Skin epidermis (tissue), 12 donors: ENCODE measurements around the gene CUTC.
"Not testable (repeated sequence)": the region's sequence is repeated elsewhere in the genome, so short reads cannot be mapped to it uniquely, and the experiment has no call there.

ENCODE experiments used
- H3K27ac ChIP-seq, 21 experiments: fragments of 200-600 bp; sonication (generic) in 11 of 21; one replicate each; pipeline ENCODE4 v1.5.0; 2020; ENCODE audit warnings: mild to moderate bottlenecking in 3 of 21, inconsistent platforms in 2 of 21, moderate library complexity in 2 of 21
- H3K4me3 ChIP-seq, 7 experiments: fragments of 200-600 bp; sonication (generic) in 2 of 7; one replicate each; pipeline ENCODE4 v1.5.0; 2020; ENCODE audit warnings: inconsistent platforms in 2 of 7, mild to moderate bottlenecking in 2 of 7, moderate library complexity in 1 of 7

Gene CUTC, protein sequence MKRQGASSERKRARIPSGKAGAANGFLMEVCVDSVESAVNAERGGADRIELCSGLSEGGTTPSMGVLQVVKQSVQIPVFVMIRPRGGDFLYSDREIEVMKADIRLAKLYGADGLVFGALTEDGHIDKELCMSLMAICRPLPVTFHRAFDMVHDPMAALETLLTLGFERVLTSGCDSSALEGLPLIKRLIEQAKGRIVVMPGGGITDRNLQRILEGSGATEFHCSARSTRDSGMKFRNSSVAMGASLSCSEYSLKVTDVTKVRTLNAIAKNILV

DNA sequence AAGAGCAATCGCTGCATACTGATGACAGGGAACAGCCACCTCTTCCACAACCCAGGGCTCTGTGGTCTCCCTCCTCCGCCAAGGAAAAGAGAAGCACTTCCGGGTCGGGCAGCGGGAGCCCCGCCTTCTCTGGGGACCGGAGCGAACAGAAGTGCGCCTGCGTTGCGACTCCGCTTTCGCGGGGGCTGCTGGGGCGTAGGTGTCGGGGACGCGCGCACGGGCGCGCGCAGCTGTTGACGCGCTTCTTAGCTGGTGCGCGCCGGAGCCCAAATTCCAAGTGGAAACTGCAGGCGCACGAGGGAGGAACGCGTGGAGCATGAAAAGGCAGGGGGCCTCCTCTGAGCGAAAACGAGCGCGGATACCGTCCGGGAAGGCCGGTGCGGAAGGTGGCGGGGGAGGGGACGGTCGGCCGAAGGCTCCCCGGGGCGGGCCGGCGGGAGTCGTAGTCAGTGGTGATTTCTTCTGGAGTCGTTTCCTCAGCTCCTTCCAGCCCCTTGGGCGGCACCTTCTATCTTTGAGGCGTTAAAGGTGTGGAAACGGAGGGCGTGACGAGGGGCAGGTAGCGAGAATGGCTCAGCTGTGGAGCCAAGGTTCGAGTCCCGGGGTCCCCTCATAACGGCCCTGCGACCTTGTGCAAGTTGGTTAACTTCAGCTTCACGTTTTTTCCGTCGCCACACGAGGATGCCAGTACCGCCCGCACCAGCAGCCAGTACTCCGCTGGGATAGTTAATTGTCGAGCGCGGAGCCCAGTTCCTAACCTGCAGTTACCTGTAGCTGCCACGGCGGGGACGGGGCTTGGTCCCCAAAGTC is at the start of gene CUTC, which contains the start of gene COX15:
Gene CUTC, plus strand, starts transcription at position 202 of the 810 bp plus-strand sequence. Its CDS starts 115 bp downstream, at position 317.
Gene COX15, minus strand, starts transcription at position 95 of the 810 bp plus-strand sequence. Its CDS starts 78 bp downstream, at position 17.
- peak within 1 kb of the TSS; percentile 68 to 96 (median 90) for H3K27ac ChIP-seq
- peak within 1 kb of the TSS; percentile 67 to 91 (median 77) for H3K4me3 ChIP-seq

DNA sequence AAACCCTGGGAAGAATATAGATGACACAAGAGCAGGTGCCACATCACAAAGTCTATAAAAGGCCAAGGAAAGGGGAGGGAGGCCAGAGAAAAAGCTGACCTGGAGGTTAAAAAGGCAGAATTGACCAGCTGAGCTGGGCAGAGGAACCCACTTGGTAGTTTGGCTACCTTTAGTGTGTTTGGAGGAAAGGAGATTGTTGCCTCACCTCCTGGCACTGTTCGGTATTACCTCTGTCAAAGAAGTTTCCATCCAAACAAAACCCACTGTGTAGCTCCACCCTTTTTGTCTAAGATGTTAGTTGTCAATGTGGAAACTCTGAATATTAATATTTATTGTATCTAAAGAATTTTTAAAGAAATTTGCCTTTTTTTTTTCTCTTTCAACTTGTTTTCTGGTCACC is 49.3 kb upstream of the CUTC start:
- H3K4me3 ChIP-seq, result no peak overlapping the region
- peak overlapping the region in 3 of 21 experiments; percentile 18 to 47 (median 28) for H3K27ac ChIP-seq

DNA sequence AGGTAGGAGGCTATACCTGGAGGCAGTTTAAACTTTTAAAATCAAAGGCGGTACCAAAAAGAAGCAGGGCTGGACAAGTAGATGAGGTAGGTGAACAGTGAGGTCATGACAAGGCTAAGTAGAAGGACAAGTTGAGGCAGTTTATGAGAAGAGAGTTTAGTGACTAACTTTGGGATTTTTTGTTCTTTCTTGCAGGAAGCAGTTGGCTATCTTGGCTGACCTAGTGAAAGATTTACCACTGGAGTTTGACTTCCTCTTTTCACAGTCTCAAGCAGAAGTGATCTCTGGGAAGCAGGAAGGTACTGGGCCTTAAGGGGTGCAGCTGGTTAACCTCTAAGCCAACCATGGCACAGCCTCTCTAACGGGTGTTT is 46.5 kb upstream of the CUTC start:
- H3K27ac ChIP-seq, result peak overlapping the region in 8 of 21 experiments; percentile 9 to 69 (median 46)

DNA sequence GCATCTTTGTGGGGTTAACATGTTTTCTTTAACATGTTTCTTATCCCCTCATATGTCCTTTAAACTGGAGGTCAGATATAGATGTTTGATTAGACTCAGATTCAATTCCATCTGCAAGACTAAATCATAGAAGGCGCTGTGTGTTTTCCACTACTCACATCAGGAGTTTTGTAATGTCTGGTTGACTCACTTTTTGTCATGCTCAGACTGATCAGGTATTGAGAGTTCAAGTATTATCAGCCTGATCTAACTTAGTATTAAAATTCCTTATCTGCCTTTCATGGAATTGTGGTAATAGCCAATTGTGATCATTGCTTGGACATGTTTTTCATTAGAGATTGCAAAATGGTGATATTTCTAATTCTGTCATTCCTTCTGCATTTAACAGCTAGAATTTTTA is 42.6 kb upstream of the CUTC start:
- no peak overlapping the region for H3K4me3 ChIP-seq
- no peak overlapping the region for H3K27ac ChIP-seq

More for the DNA sequence above, 46.5 kb upstream of the CUTC start:
- H3K4me3 ChIP-seq, result no peak overlapping the region

DNA sequence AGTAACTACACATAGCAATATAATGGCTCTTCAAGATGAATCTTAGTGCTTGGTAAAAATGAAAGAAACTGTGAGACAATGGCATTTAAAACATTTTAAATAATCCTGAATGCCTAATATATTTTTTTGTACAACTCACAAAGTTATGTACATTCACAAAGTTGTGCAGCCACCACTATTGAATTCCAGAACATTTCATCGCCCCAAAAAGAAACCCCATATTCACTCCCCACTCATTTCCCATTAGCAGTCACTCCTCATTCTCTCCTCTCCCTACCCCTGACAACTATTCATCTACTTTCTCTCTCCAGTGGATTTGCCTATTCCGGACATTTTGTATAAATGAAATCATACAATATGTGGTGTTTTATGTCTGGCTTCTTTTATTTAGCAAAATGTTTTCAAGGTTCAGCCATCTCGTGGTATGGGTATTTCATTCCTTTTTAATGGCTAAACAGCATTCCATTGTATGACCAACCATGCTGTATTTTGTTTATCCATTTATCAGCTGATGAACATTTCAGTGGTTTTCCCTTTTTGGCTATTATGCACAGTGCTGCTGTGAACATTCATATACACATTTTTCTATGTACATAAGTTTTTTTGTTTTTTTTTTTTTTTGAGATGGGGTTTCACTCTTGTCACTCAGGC is 38.0 kb upstream of the CUTC start:
- Histone ChIP-seq H3K27ac (peak overlapping the region in 1 of 21 experiments; percentile 38), H3K4me3 (no peak overlapping the region)

DNA sequence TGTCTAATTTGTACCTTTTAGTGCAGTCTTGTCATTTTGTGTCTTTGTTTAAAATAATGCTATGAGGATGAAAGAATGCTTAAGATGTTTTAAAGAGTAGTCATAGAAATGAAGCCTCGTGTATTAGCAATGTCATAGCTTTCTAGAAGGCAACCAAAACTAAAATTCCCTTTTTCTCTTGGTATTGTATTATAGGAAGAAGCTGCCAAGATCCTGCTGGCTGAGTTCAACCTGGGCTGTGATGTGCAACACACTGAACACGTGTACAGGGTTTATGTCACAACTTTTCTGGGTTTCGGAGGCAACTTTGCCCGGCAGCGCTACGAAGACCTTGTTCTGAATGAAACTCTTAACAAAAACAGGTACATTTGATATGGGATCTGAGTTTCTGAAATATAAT is 36.3 kb upstream of the CUTC start:
- no peak overlapping the region for H3K27ac ChIP-seq
- H3K4me3 ChIP-seq, result no peak overlapping the region

DNA sequence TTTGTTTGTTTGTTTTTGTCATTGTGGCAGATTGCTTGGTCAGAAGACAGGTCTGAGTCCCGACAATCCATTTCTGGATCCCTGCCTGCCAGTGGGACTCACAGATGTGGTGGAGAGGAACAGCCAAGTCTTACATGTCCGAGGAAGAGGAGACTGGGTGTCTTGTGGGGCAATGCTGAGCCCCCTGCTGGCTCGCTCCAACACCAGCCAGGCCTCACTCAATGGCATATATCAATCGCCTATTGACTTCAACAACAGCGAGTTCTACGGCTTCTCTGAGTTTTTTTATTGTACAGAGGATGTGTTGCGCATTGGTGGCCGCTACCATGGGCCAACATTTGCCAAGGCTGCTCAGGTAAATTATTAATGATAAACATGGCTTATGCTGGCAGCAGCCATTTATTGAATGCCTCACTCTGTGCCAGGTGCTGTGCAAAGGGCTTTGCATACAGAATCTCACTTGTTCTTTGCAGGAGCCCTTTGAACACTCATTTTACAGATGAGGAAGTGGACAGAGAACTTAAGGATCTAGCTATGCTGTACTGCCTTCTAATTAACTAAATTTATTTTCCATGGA is 33.4 kb upstream of the CUTC start:
- Histone ChIP-seq H3K4me3 (no peak overlapping the region), H3K27ac (no peak overlapping the region)

DNA sequence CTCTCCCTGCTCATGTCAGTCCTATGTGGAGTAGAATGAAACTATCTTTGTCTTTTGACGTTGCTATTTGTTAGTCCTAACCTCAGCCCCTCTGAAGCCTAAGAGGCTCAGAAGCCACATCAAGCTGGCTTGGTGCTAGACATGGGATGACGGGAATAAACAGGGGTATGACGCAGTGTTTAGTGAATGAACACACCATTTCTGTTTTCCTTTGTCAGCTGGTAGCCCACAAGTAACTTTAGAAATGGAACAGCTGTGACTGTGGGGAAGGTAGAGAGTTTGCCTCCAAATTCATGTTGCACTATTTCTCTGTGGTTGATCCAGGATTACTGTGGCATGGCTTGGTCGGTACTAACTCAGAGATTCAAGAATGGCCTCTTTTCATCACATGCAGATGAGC is 31.4 kb upstream of the CUTC start:
- H3K4me3 ChIP-seq, result no peak overlapping the region
- H3K27ac ChIP-seq, result no peak overlapping the region

DNA sequence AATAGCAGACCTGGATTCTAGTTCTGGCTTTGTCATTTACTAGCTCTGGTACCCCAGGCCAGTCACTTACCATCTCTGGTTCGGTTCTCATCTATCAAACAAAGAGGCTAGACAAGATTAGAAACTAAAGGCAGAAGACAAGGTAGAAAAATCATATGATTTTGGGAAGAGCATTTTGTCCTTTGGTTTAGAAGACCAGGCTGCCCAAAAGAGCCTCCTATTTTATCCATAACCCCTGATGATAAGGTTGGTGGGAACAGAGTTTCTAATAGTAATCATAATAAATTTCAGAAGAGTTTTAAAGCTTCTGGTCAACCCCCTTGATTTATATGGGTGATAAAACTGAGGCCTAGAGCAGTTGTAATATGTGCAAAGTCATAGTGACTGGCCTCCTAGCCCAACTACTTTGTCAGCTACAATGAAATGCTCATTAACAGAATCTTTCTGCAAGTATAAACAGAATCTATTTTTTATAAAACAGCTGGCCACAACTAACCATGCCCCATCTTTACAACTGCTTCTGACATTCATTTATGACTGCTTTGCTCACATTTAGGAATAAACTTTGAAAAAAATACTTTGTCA is 23.5 kb upstream of the CUTC start:
- Histone ChIP-seq H3K27ac (peak overlapping the region in 5 of 21 experiments; percentile 8 to 35 (median 35)), H3K4me3 (no peak overlapping the region)

DNA sequence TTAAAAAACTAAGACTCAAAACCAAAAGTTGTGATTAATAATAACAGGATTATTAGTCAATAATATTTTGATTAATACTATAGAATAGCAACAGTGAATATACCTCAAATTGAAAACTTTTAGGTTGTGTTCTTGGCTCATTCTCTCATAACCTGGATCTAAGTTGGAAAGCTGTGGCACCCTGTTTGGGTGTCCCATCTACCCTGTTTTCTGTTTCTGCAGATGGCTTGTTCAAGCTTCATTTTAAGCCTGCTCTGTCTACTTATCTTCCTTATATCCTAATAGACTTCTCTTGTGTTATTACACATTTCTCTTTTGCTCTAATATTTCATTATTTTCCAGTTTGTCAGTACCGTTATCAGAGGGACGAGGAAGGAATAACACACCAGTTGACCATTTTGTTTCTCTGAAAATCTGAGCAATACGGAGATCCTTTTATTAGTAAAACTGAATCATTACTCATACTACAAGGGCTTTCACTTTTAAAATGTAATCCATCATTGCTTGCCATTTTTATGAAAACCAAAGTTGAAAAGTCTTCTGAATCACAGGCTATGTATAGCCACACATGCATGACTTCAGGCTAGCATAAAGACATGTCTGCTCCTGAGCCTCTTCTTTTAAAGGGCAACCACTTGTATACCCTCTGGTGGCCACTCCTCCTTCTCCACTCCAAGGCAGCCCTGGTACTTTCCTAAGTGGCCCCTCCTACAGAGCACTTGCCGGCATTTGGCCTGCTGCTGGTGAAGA is 22.4 kb upstream of the CUTC start:
- Histone ChIP-seq H3K4me3 (no peak overlapping the region), H3K27ac (peak overlapping the region in 3 of 21 experiments; percentile 8 to 58 (median 58))

DNA sequence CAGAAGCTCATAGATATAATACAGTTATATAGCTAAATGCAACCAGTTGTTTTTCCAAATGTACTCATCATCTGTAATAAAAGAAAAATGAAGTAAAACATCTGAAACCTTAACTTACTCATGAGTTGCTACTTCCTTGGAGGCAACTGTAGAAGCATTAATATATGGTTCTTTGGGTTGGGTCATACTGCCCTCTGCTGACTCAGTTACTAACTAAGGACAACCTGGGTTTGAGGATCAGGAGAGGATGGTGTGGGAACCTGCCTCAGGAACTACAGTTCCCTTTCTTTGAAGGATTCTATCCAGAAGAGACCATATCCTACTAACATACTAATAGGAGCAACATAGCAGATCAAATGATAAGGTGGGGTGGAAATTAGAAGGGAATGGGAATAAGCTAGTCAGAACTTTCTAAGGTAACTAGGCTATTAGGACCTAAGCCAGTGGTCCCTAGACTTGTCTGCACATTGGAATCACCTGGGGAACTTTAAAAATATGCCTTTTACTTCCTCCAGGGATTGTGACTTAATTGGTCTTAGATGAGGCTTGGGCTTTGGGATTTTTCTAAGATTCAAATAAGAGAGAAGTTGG is 20.8 kb upstream of the CUTC start:
- no peak overlapping the region for H3K4me3 ChIP-seq
- no peak overlapping the region for H3K27ac ChIP-seq

DNA sequence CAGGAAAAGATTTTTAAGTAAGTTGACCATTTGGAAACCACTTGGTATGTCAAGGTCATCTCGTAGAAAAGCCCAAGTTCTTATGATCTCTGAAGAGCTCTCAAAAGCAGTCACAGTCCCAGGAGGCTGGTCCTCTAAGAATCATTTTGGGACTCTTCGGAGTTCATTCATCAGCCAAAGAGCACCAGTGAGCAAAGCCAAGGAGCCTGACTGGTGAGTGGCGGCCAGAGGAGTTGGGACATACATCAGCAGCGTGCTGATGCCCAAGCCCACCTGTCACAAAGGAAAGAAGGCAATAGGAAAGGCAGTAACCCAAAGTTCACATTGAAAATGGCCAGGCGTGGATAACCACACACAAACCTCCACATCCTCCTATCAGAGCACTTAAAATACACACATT is 17.6 kb upstream of the CUTC start:
- Histone ChIP-seq H3K27ac (no peak overlapping the region), H3K4me3 (no peak overlapping the region)

DNA sequence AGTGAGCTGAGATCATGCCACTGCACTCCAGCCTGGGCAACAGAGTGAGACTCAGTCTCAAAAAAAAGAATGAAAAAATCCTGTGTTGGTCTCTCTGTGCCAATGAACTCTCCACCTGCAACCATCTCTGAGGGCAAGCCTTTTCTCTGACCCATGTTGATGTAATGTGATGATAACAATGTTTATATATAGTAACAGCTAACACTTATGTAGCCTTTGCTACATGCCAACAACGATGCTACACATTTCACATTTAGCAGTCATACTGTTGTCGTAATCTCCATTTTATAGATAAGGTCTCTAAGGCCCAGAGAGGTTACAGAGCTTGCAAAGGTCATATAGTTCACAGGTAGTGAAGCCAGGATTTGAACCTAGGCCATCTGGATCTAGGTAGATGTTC is 11.6 kb upstream of the CUTC start:
- Histone ChIP-seq H3K27ac (no peak overlapping the region), H3K4me3 (no peak overlapping the region)

DNA sequence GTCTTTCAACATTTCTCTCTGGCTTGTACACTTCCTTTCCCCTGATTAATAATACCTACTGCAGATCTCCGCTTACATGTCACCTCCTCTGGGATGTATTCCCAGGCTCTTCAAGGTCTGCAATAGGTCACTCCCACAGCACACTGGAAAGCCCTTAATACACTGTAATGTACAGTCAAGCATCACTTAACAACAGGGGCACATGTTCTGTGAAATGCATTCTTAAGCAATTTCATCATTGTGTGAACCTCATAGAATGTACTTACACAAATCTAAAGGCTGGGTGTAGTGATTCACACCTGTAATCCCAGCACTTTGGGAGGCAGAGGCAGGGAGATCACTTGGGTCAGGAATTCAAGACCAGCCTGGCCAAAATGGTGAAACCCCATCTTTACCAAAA is 2.0 kb upstream of the CUTC start:
- no peak overlapping the region for H3K4me3 ChIP-seq
- no peak overlapping the region for H3K27ac ChIP-seq

DNA sequence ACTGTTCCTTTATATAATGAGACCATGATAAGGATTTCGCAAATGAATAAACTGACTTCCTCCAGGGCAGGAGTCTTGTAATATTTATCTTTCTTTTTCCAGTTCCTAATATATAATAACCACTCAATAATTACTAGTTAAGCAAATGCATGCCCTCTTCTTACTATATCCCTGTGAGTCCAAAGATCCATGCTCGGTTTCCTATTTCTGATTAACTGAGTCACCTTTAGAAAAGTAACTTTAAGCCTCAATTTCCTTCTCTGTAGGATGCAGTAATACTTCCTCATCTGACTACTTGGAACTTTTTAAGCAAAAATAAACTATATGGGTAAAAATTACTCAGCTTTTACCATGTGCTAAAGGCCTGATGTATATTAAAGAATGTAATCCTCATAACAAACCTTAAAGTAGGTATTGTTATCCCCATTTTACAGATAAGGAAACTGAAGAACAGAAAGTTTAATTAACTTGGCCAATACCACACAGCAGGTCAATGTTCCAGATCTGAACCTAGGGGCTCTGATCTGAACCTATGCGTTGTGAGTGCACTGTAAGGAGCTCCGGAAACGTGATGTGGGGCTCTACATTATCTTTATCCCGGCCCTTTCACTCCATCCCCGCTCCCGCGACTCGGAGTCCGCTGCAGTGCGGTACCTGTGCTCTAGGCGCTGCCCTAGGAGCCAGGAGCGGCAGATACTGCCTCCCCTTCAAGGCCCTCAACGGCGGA is 565 bp upstream of the CUTC start:
- H3K4me3 ChIP-seq, result peak overlapping the region; percentile 67 to 91 (median 77)
- H3K27ac ChIP-seq, result peak overlapping the region; percentile 56 to 96 (median 90)

DNA sequence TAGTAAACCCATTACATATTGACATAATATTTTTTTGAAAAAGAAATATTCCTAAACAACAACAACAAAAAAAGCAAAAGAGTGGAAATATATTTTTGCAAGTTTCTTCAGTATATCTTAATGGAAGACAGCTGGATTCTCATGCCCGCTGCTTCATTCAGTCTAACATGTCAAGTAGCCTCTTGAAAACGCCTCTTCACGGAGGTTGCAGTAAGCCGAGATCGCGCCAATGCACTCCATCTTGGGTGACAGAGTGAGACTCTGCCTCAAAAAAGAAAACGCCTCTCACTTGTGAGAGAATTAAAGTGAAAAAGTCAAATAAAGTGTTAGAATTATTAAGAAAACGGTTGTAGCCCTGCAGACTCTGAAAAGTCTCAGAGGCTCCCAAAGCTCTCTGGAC is 1.3 kb downstream of the CUTC start:
- H3K4me3 ChIP-seq, result peak overlapping the region in 4 of 7 experiments; percentile 68 to 91 (median 78)

DNA sequence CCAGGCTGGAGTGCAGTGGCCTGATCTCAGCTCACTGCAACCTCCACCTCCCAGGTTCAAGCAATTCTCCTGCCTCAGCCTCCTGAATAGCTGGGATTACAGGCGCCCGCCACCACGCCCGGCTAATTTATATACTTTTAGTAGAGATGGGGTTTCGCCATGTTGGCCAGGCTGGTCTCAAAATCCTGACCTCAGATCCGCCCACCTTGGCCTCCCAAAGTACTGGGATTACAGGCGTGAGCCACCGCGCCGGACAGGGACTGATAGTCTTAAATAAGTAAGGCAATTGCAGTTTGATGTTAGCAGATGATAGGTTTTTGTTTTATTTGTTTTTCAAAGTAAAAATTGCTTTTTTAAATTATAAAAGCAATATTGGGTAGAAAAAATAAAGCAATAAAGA is 2.1 kb downstream of the CUTC start:
- H3K27ac ChIP-seq, result peak overlapping the region in 1 of 21 experiments; percentile 11
- H3K4me3 ChIP-seq, result not testable (repeated sequence)

More for the DNA sequence above, 1.3 kb downstream of the CUTC start:
- H3K27ac ChIP-seq, result peak overlapping the region in 2 of 21 experiments; percentile 11 to 94

DNA sequence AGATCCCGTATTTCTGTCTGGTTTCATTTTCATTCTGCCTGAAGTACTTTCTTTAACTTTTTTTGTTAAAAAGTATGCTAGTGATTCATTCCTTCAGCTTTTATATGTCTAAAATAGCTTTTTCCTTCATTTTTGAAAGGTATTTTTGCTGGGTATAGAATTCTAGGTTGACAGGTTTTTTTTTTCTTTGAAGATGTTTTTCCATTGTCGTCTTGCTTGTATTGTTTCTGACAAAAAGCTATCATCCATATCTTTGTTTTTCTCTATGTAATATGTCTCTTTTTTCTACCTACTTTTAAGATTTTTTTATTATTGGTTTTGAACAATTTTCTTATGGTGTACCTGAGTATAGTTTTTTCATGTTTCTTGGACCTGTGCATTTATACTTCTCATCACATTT is 8.2 kb downstream of the CUTC start:
- Histone ChIP-seq H3K27ac (no peak overlapping the region), H3K4me3 (no peak overlapping the region)
